ENCODE results near the gene THAP11.
"Not testable (repeated sequence)": the region's sequence is repeated elsewhere in the genome, so short reads cannot be mapped to it uniquely, and the experiment has no call there.

THAP11 gene

DNA sequence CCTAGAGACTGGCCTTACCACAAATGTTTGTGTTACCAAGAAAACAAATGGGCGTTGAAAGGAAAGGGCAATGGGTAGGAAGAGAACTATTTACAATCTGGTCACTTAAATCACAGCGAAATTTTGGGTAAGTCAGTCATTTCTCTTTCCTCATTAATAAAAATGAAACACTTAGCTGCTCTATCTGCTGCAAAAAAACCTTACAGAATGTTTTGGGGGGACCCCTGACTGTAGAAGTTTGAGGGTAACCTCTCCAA lies 3.9 kb downstream of the THAP11 start:
- Mint-ChIP-seq H3K9me3 (ENCODE audit: low read depth) (no peaks in the 10 kb centered on the region), H3K27ac (peak overlapping the region; percentile 89), H3K4me1 (ENCODE audit: low read depth) (peaks cover 54% of the 10 kb centered on the region), H3K27me3 (no peaks in the 10 kb centered on the region), H3K36me3 (no peaks in the 10 kb centered on the region), H3K4me3 (peak overlapping the region; percentile 93)

DNA sequence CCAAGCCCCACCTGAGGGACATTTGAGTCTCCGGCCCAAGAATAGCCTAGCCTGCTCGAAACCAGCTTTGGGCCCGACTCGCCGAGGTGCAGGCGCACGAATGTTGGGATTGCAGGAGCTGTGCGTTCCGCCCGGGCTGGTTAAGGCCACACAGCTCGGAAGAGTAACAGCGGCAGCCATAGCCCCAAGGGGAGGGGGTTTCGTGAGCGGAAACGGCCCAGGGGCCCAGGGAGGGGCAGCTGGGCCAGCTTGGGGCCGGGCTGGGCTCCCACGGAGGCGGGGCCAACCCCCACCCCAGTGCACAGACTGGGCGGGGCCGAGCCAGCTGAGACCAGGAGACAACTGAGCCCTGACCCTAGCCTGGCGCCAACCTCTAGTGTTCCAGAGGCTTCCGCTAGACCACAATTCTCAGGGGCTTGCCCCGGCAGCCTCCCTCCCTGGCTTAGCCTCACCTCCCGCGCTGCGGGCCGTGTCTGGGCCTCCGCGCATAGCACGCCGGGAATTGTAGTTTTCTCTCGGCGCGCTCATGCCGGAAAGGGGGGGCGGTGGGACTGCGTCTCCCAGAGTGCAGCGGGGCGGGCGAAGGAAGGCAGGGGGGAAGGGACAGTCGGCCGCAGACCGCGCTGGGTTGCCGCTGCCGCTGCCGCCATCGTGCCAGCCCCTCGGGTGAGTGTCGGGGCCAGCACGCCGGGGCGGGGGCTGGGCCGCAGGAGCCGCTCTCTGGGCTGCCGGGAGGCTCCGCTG lies 4.4 kb downstream of the THAP11 start, which contains the start of gene NUTF2:
TSS of gene NUTF2 (plus strand) at position 614 of the 744 bp plus-strand sequence. CDS start 18,198 bp downstream, outside the sequence.
- Mint-ChIP-seq H3K4me1 (ENCODE audit: low read depth) (peaks cover 52% of the 10 kb centered on the region), H3K9me3 (ENCODE audit: low read depth) (no peaks in the 10 kb centered on the region), H3K4me3 (peak within 1 kb of the TSS; percentile 95), H3K27me3 (no peaks in the 10 kb centered on the region), H3K27ac (peak within 1 kb of the TSS; percentile 89), H3K36me3 (no peaks in the 10 kb centered on the region)

DNA sequence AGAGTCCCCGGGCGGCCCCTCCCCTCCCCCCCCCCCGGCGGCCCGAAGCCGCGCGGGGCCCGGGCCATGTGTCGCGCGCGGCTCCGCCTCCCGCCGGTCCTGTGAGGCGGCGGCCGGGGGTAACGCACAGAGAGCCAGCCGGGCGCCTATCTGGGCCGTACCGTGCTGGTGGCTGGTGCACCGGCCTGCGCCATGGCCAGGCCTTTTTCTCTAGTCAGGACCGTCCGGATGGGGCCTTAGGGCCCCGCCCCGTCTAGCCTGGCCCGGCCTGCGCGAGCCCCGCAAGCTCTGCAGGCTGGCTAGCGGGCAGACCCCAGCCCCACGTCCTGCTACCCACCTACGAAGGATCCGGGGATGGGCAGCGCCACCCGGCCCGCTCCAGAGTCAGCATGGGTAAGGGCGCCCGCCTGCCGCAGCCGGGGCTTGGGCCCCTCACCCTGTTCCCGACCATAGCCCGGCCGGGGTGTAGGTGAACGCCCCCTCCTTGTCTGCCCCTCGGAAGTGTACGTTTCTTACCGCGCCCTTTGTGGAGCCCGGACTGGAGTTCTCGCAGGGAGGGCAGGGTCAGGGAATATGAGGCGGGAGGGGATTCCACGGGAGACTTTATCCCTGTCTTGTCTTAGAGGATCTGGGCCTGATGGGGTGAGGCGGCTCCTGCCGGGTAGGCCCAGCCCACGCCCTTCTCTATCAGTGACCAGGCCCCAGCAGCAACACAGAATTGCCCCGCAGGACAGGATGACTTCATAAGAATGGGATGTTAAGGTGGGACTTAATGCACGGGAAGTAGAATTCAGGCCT lies 5.1 kb downstream of the THAP11 start, which contains the start of gene CENPT:
TSS of gene CENPT (minus strand) at position 630 of the 798 bp plus-strand sequence. CDS start 13,834 bp downstream, outside the sequence.
- Mint-ChIP-seq H3K27ac (peak within 1 kb of the TSS; percentile 85), H3K4me1 (ENCODE audit: low read depth) (peaks cover 49% of the 10 kb centered on the region), H3K36me3 (no peaks in the 10 kb centered on the region), H3K9me3 (ENCODE audit: low read depth) (no peaks in the 10 kb centered on the region), H3K27me3 (no peaks in the 10 kb centered on the region), H3K4me3 (peak within 1 kb of the TSS; percentile 95)

DNA sequence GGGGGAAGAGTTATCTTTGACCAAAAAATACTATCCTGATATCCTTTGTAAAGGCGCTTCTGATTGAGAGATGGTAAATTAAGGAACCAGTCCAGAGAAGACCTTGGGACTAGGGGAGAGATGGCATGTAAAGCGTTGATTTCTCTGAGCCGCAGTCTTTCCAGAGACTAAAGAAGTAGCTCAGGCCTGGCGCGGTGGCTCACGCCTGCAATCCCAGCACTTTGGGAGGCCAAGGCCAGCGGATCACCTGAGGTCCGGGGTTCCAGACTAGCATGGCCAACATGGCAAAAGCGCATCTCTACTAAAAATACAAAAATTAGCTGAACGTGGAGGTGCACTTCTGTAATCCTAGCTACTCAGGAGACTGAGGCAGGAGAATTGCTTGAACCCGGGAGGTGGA lies 6.0 kb downstream of the THAP11 start:
- peaks cover 47% of the 10 kb centered on the region for H3K4me1 Mint-ChIP-seq (ENCODE audit: low read depth)
- no peaks in the 10 kb centered on the region for H3K9me3 Mint-ChIP-seq (ENCODE audit: low read depth)
- H3K36me3 Mint-ChIP-seq, result no peaks in the 10 kb centered on the region
- no peaks in the 10 kb centered on the region for H3K27me3 Mint-ChIP-seq
- peak overlapping the region; percentile 95 for H3K4me3 Mint-ChIP-seq
- peak overlapping the region; percentile 85 for H3K27ac Mint-ChIP-seq

DNA sequence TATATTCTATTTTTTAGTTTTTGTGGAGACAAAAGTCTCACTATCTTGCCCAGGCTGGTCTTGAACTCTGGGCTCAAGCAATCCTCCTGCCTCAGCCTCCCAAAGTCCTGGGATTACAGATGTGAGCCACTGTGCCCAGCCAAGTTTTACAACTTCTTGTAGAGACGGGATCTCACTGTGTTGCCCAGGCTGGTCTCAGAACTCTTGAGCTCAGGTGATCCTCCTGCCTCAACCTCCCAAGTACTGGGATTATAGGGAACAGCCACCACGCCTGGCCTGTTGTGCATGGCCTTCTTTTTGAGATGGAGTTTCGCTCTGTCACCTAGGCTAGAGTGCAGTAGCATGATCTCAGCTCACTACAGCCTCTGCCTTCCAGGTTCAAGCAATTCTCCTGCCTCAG lies 11.6 kb downstream of the THAP11 start:
- Mint-ChIP-seq H3K36me3 (no peaks in the 10 kb centered on the region), H3K9me3 (ENCODE audit: low read depth) (no peaks in the 10 kb centered on the region), H3K4me3 (no peak overlapping the region), H3K27ac (no peak overlapping the region), H3K27me3 (no peaks in the 10 kb centered on the region), H3K4me1 (ENCODE audit: low read depth) (peaks cover 38% of the 10 kb centered on the region)

DNA sequence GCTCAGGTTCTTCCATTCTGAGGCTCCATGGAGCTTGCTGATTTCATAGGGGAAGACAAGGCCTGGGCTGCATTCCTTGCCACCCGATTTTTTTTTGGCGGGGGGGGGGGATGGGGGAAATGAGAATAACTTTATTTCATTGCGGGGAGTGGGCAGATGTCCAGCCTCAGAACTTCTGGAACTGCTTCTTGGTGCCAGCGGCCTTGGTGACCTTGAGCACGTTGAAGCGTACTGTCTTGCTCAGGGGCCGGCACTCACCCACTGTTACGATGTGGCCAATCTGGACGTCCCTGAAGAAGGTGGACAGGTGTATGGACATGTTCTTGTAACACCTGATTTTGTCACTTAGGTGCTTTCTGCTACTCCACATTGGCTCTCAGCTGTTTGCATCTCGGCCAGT lies 13.7 kb downstream of the THAP11 start:
- Mint-ChIP-seq H3K9me3 (ENCODE audit: low read depth) (no peaks in the 10 kb centered on the region), H3K27ac (no peak overlapping the region), H3K4me1 (ENCODE audit: low read depth) (peaks cover 29% of the 10 kb centered on the region), H3K27me3 (no peaks in the 10 kb centered on the region), H3K4me3 (no peak overlapping the region), H3K36me3 (no peaks in the 10 kb centered on the region)

DNA sequence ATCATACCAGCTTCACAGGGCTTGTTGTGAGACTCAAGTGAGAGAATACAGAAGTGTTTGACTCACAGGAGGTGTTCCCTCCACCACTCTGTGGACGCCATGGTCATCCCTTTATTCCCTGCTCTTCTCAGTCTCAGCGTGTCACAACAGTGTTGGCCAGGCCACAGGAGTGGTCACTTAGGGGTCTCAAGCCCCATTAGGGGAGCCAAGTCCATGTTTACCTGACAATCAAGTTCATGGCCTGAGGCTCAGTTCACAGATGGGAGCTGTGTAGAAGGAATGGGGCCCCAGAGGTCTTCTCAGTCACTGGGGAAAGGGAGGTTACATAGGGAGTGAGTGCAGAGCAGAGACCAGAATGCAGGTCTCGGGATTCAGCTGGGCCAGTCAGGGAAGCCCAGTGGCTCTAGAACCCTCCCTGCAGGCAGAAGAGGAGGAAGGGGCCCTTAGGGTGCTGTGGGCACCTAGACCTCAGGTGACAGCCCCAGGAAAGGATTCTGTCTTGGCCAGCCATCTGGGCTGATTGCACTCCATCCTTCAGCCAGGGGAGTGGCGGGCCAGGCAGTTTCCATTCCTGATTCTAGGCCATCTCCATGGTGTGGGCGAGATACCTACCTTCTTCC lies 14.9 kb downstream of the THAP11 start:
- no peak overlapping the region for H3K27ac Mint-ChIP-seq
- H3K27me3 Mint-ChIP-seq, result no peaks in the 10 kb centered on the region
- peaks cover 29% of the 10 kb centered on the region for H3K4me1 Mint-ChIP-seq (ENCODE audit: low read depth)
- no peak overlapping the region for H3K4me3 Mint-ChIP-seq
- H3K9me3 Mint-ChIP-seq (ENCODE audit: low read depth), result no peaks in the 10 kb centered on the region
- H3K36me3 Mint-ChIP-seq, result no peaks in the 10 kb centered on the region

DNA sequence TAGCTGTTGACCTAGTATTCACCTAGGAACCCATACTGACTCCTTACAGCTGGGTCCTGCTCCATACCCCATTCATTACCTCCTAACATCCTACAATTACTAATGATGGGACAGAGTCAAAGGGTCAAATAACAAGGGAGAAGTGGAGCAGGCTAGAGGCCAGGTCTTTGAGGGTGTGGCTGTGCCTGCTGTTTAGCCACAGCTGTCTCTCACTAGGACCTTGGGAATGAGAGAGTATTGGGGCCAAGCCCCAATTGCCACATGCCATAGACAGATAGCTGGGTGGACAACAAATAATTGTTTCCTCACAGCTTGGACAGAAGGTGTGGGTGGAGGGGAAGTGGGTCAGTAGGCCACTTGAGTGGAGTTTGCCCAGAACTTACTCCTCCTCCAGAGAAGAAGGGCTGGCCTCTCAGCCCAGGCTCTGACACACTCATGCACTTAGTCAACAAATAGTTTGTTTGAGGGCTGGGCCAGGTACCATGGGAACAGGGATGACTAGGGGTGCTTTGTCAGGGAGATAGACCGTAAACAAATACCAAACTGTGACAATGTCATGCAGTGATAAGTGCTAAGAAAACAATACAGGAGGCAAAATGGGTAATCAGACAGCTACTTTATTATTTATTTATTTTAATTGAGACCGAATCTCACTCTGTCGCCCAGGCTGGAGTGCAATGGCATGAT lies 15.6 kb downstream of the THAP11 start:
- no peak overlapping the region for H3K27ac Mint-ChIP-seq
- no peaks in the 10 kb centered on the region for H3K9me3 Mint-ChIP-seq (ENCODE audit: low read depth)
- peaks cover 29% of the 10 kb centered on the region for H3K4me1 Mint-ChIP-seq (ENCODE audit: low read depth)
- H3K4me3 Mint-ChIP-seq, result no peak overlapping the region
- H3K27me3 Mint-ChIP-seq, result no peaks in the 10 kb centered on the region
- H3K36me3 Mint-ChIP-seq, result no peaks in the 10 kb centered on the region

DNA sequence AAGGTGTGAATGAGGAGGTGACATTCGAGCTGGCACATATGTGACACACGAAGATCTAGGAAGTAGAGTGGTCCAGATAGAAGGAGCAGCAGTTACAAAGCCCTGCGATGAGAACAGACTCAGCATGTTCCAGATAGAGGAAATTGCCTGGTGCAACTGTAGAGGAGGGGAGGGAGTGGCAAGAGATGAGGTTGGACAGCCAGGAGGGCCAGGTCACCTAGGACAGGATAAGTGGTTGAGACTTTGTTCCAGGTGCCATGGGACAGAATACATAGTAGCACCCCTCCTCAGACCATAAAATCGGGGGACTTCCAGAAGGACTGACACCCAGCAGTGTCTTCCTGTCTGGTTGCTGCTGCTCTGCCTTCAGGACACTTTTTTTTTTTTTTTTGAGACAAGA lies 16.4 kb downstream of the THAP11 start:
- H3K36me3 Mint-ChIP-seq, result no peaks in the 10 kb centered on the region
- no peak overlapping the region for H3K4me3 Mint-ChIP-seq
- H3K9me3 Mint-ChIP-seq (ENCODE audit: low read depth), result no peaks in the 10 kb centered on the region

DNA sequence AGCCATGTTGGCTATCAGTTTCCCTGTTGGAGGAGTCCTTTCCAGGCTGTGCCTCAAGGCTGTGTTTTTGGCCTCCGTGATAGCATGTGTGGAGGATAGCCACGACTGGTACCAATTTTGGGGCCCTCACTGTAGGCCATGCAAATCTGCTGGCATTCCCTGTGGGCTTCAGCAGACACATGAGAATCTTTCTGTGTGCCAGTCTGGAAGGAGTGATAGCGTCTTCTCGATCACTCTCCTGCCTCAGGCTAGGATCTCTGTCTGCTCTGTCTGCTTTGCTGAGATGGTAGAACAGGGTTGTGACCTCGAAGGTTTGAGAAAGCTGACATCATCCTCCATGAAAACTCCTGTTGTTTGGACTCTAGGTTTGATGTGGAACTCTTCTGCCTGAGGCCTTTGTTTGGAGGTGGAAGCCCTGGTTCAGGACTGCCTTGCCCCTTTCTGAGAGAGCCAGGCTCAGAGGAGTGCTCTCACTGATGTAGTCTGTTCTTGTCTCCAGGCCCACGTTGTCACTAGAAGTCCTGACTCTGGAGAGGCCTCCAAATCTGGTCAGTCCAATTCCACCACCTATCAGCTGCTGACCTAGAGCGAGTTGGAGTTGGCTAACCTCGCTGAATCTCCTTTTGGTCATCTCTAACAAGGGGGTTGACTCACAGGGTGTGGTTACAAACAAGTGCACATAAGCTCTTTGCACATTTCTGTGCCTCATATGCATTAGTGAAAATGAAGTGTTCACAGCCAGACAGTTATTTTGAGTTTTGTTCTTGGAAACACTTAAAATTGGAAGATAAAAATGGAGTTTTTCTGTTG lies 18.7 kb downstream of the THAP11 start:
- Mint-ChIP-seq H3K9me3 (ENCODE audit: low read depth) (no peaks in the 10 kb centered on the region), H3K4me3 (no peak overlapping the region), H3K27ac (no peak overlapping the region), H3K4me1 (ENCODE audit: low read depth) (peaks cover 18% of the 10 kb centered on the region), H3K27me3 (no peaks in the 10 kb centered on the region), H3K36me3 (no peaks in the 10 kb centered on the region)

More for the DNA sequence above, 16.4 kb downstream of the THAP11 start:
- H3K27me3 Mint-ChIP-seq, result no peaks in the 10 kb centered on the region
- peaks cover 29% of the 10 kb centered on the region for H3K4me1 Mint-ChIP-seq (ENCODE audit: low read depth)
- H3K27ac Mint-ChIP-seq, result peak overlapping the region; percentile 11

DNA sequence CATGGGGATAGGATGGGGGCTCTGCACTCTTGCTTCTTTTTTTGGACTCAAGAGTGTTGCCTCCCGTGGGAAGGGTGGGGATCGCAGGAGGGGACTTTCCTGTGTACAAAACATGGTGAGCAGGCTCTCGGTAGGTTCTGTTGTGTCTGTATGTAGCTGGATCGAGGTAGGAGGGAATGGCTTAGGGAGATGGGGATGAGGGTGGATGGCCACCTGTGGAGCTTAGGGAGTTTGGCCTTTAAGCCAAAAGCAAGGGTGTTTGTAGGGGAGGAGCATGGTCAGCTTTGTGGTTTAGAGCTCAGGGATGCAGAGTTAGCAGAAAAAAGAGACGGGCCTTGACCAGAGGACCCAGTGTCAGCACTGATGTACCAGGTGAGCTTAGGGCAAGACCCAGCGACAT lies 19.8 kb downstream of the THAP11 start:
- no peak overlapping the region for H3K27ac Mint-ChIP-seq
- H3K9me3 Mint-ChIP-seq (ENCODE audit: low read depth), result no peaks in the 10 kb centered on the region
- no peaks in the 10 kb centered on the region for H3K36me3 Mint-ChIP-seq
- H3K4me1 Mint-ChIP-seq (ENCODE audit: low read depth), result peaks cover 13% of the 10 kb centered on the region
- no peak overlapping the region for H3K4me3 Mint-ChIP-seq
- no peaks in the 10 kb centered on the region for H3K27me3 Mint-ChIP-seq

DNA sequence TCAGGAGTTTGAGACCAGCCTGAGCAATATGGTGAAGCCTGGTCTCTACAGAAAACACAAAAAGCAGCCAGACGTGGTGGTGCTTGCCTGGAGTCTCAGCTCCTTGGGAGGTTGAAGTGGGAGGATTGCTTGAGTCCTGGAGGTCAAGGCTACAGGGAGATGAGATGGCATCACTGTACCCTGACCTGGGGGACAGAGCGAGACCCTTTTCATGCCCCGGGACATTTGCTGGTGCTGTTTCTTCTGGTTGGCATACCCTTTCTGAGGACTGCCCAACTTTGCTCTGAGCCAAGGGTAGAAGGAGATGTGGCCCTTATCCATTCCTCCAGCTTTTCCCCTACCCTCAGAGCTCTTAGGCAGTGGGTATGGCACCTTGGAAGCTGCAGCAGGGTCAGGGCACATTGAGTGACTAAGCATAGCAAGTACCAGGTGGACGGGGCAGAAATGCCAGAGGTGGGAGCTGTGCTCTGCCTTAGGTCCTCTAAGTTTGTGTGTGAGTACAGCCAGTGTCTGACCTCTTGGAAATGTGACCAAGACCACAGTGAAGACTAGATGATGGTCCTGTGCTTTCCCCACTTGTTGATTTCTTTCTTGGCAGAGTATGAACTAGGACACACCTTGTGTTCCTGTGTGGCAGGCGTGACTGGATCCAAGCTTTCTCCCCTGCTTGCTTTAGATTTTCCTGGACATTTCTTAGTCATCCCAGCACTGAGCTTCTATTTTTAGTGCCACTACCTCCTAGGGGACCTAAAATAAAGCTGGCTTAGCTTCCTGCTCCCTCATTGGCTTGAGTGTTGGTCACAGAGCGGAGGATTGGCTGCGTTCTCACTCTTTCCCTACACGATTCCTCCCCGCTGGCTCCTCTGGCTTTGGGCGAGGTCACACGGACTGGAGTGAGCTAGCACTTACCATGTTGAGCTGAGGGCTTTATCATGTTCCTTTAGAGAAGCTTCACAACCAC lies 20.8 kb downstream of the THAP11 start:
- Mint-ChIP-seq H3K4me3 (no peak overlapping the region), H3K36me3 (no peaks in the 10 kb centered on the region), H3K9me3 (ENCODE audit: low read depth) (no peaks in the 10 kb centered on the region), H3K4me1 (ENCODE audit: low read depth) (peaks cover 3% of the 10 kb centered on the region), H3K27me3 (no peaks in the 10 kb centered on the region), H3K27ac (no peak overlapping the region)

DNA sequence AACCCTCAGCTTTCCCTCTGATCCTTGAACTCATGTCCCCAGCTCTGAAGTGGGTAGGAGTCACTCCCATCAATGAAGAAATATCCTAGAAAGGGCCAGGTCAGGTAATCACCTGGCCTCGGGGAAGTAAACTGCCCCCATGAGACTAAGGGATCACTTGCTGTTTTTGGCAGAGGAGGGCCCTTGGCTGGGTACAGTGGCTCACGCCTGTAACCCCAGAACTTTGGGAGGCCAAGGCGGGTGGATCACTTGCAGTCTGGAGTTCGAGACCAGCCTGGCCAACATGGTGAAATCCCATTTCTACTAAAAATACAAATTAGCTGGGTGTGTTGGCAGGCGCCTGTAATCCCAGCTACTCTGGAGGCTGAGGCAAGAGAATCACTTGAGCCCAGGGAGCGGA lies 21.9 kb downstream of the THAP11 start:
- not testable (repeated sequence) for H3K4me1 Mint-ChIP-seq (ENCODE audit: low read depth); H3K36me3 Mint-ChIP-seq; H3K27me3 Mint-ChIP-seq; H3K27ac Mint-ChIP-seq; H3K9me3 Mint-ChIP-seq (ENCODE audit: low read depth); H3K4me3 Mint-ChIP-seq
